Activated naive CD4-positive, alpha-beta T cell treated with anti-CD3 and anti-CD28 coated beads, Interleukin-2, amount 50 U/mL, for 16 hours (primary cell): Measurements from ENCODE around the gene KMT2A.

ENCODE experiments used
- DNase-seq: peaks from one replicate; pipeline ENCODE4 v3.0.0-alpha.2; 2020

Gene KMT2A

GRCh38 chr11:118533769-118534729, 97.8 kb downstream of the KMT2A start:
- no peak for DNase-seq

DNA sequence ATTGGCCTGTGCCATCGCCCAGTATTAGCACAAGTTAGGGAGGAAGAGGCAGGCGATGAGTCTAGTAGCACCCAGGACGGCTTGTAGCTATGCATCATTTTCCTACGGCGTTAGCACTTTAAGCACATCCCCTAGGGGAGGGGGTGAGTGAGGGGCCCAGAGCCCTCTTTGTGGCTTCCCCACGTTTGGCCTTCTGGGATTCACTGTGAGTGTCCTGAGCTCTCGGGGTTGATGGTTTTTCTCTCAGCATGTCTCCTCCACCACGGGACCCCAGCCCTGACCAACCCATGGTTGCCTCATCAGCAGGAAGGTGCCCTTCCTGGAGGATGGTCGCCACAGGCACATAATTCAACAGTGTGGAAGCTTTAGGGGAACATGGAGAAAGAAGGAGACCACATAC, 99.0 kb downstream of the KMT2A start:
- DNase-seq: no peak

DNA sequence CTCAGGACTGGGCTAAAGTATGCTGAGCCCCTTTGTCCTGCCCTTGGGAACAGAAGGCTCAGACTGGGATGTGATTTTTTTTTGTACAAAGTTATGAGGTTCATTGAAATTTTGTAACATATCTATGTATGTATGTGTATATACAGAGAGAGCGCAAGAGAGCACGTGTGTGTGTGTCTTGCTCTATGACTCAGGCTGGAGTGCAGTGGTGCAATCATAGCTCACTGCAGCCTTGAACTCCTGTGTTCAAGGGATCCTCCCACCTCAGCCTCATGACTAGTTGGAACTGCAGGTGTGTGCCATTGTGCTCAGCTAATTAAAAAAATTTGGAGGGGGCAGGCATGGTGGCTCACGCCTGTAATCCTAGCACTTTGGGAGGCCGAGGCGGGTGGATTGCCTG, 100.4 kb downstream of the KMT2A start:
- DNase-seq: no peak

DNA sequence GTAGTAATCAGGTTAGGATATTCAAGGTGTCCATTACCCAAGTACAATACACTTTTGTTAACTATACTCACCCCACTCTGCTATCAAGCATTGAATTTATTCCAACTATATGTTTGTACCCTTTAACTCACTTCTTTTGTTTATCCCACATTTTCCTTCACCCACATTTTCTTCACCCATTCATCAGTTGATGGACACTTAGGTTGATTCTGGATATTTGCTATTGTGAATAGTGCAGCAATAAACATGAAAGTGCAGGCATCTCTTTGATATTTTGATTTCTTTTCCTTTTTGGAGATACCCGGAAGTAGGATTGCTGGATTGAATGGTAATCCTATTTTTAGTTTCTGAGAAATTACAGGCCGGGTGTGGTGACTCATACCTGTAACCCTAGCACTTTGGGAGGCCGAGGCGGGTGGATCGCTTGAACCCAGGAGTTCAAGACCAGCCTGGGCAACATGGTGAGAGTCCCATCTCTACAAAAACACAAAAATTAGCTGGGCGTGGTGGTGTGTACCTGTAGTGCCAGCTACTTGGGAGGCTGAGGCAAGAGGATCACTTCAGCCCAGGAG, 101.2 kb downstream of the KMT2A start:
- DNase-seq: no peak

DNA sequence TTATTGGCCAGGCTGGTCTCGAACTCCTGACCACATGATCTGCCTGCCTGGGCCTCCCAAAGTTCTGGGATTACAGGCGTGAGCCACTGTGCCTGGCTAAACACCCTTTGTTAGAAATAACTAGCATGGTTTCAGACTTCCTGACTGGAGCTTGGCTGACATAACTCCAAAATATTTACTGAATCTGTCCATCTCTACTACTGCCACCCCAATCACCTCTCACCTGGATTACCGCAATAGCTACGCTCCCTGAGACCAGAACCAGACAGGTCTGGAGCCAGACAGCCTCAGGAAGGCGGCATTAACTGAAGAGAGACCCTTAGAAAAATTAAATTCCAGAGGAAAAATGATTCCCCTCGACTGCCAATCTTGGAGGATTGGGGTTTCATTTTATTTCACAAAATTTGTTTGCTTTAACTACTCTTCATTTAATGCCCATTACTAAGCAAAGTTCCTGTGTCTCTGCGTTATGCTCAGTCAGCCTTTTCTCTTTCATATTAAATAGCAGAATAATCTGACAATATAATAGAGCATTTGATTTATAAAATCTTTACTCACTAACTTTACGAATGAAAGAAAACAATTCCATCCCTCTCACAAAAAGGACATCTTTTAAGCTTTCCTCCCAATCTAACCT, 107.8 kb downstream of the KMT2A start:
- no peak for DNase-seq

DNA sequence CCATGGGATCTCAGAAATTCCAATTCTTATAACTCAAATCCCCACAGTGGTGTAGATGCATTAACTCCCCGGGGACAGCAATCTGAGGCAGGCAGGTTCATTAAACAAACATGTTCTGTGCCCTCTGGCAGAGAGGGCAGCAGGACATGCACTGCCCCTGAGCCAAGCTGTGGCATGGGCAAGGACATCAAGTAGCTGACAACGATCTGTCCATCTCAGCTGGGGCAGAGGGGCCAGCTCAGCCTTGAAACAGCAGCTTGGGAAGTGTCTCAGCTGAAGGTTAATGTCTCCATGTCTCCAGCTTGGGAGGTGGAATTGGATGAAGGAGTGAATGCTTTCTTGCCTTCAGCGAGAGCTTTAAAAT, 108.3 kb downstream of the KMT2A start:
- DNase-seq: no peak

- DNase-seq: no peak
These were observed 109.2 kb downstream of the KMT2A start for GRCh38 chr11:118545533-118545932.

DNA sequence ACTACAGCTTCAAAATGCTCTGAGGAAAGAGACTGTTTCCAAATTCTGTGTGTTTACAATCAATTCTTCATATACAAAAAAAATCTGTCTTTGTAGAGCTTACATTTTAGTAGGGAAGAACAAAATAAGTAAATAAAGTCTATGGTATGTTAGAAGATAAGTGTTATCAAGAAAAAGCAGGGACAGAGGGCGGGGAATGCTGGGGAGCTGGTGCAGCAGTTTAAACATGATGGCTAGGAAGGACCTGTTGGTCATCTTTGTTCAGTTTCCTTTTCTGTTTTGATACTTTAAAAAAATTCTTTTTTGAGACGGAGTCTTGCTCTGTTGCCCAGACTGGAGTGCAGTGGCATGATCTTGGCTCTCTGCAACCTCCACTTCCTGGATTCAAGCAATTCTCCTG, 110.8 kb downstream of the KMT2A start:
- no peak for DNase-seq

GRCh38 chr11:118552341-118552740, 116.0 kb downstream of the KMT2A start:
- DNase-seq: no peak

DNA sequence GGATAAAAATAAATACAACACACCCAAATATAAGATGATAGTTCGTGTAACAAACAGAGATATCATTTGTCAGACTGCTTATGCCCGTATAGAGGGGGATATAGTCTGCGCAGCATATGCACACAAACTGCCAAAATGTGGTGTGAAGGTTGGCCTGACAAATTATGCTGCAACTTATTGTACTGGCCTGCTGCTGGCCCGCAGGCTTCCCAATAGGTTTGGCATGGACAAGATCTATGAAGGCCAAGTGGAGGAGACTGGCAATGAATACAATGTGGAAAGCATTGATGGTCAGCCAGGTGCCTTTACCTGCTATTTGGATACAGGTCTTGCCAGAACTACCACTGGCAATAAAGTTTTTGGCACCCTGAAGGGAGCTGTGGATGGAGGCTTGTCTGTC, 124.5 kb downstream of the KMT2A start:
- no peak for DNase-seq

DNA sequence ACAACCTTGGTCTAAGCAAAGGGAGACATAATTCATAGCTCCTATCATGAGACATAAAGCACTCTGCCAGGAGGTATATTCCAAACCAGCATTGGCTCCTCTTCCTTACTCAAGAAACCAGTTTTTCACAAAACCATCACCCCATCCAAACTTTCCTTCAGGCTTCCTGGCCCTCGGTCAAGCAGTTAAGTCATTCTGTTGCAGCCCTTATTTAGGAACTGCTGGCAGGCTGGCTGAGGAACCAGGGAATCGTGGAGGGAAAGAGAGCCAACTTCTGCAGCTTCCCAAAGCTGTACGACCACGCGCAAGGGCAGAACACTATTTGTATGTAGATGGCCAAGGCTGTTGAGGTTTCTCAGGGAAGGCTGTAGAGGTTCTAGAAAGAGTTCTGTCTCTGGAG, 128.8 kb downstream of the KMT2A start:
- no peak for DNase-seq

DNA sequence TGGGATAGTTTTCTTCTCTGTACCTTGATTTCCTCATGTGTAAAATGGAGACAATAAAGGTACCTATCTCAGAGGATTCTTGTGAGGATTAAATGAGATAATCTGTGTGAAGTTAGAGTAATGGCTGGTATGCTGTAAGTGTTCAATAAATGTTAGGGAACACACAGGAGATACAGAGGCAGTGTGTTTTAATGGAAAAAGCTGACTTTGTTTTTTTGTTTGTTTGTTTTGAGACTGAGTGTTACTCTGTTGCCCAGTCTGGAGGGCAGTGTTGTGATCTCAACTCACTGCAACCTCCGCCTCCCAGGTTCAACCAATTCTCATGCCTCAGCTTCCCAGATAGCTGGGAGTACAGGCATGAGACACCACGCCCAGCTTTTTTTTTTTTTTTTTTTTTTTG, 133.4 kb downstream of the KMT2A start:
- no peak for DNase-seq

DNA sequence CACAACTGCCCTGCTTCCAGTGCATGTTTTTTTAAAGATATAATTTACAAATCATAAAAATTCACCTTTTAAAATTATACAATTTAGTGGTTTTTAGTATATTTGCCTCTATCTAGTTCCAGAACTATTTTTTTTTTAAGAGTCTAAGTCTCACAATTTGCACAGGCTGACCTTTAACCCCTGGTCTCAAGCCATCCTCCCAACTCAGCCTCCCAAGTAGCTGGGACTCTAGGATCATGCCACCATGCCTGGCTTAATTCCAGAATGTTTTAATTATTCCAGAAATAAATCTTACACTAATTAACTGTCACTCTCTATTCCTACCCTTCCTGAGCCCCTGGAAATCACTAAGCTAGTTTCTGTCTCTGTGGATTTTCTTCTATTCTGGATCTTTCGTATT, 134.5 kb downstream of the KMT2A start:
- DNase-seq: no peak

DNA sequence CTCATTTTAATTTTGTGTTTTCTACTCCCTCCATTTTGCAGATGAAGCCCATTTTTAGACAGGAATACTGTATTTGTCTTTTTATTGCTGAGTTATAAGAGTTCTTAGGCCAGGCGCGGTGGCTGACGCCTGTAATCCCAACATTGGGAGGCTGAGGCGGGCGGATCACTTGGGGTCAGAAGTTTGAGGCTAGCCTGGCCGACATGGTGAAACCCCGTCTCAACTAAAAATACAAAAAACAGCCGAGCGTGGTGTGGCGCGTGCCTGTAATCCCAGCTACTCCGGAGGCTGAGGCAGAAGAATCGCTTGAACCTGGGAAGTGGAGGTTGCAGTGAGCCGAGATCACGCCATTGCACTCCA, 135.4 kb downstream of the KMT2A start:
- DNase-seq: peak; percentile 15

DNA sequence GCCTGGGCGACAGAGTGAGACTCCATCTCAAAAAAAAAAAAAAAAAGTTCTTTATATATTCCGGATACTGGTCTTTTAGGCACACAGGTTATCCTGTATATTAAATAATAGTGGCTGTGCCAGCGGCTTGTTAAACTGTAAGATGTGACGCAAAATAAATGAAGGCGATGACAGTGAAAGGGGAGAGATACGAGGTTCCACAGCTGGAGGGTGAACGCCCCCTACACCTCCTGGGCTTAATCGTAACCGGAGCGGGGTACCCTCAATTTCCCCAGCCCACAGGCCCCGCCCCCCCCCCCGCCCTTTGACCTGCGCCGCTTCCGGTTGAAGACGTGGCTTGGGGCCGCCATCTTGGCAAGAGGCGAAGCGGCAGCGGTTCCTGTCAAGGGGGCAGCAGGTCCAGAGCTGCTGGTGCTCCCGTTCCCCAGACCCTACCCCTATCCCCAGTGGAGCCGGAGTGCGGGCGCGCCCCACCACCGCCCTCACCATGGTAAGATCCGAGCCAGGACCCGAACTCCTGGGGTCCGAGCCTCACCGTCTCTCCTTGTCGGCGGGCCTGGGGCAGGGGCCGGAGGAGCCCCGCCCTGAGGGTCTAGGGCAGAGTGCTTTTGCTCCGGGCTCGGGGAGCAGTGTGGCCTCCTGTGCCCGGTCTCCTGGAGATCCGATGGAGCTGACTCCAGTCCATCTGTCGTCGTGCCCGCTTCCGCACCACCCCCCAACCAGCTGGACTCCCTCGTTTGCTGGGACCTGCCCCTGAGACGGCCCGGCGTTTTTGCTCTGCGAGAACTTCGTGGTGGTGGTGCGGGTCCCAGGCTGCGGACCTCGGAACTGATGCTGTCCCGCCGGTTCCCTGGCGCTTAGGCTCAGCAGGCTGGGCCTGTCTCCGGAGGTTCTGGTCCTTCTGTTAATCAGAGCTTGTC, 136.0 kb downstream of the KMT2A start, which contains the start of gene ARCN1:
Gene ARCN1 (plus strand): TSS at position 349 of the 920 bp plus-strand sequence. CDS start 139 bp downstream, at position 488.
- DNase-seq: peak; percentile 79

DNA sequence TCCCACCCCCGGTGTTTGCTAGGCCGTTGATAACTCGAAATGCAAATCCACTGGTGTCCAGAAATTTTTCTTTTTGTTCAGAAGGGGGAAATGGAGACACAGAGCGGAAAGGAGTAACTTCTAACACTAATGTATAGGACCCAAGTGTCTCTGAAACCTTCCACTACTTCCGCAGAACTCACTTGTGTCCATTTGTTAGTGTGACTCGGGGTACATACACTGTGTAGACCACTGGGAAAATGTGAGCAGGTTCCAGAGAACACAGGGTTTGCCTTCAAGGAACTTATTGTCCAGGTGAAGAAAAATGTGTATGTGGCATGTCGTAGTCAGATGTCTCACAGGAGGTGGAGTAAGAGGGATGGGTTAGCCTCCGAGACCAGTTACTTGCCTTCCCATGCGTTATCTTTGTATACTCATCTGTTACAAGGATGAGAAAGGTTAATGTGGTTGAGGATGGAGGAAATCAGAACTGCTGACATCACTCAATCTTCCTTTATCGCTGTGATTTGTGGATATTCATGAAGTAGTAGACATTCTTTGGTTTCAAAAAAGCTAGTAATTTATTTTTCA, 136.8 kb downstream of the KMT2A start:
- DNase-seq: no peak

GRCh38 chr11:118574636-118575035, 138.3 kb downstream of the KMT2A start:
- no peak for DNase-seq
